ENCODE data around the gene PFKFB2. TPM values are rescaled to one million over a fixed set of nuclear protein-coding genes. Genes with fewer than 3 reads are reported as not detected.

The PFKFB2 gene
- total RNA-seq, 4 donors from 2014 or later, result 4.0 to 16.1 (median 6.1) TPM

GRCh38 chr1:207088701-207089626 lies 35.9 kb downstream of the PFKFB2 start, which contains the start of gene C4BPB:
Gene C4BPB, plus strand, starts transcription at chr1:207088860. Its CDS starts 672 bp downstream, at chr1:207089532.
- no peak for TF ChIP-seq CTCF (IDR thresholded peaks at IDR 0.05)
- DNase-seq (ENCODE audit: low spot score) (no peak), ATAC-seq (ENCODE audit: low FRiP score) (no peak)

GRCh38 chr1:207089627-207090355 lies 36.7 kb downstream of the PFKFB2 start:
- TF ChIP-seq CTCF (IDR thresholded peaks at IDR 0.05), result no peak
- DNase-seq (ENCODE audit: low spot score) (no peak), ATAC-seq (ENCODE audit: low FRiP score) (no peak)

- no peak for ATAC-seq (ENCODE audit: low FRiP score)
- no peak for TF ChIP-seq CTCF (IDR thresholded peaks at IDR 0.05)
- no peak for DNase-seq (ENCODE audit: low spot score)
Measured at GRCh38 chr1:207091200-207091908, 38.3 kb downstream of the PFKFB2 start.

- DNase-seq (ENCODE audit: low spot score) (no peak), ATAC-seq (ENCODE audit: low FRiP score) (no peak)
- no peak for TF ChIP-seq CTCF (IDR thresholded peaks at IDR 0.05)
Measured at GRCh38 chr1:207093944-207094343, 40.9 kb downstream of the PFKFB2 start.

- TF ChIP-seq CTCF (IDR thresholded peaks at IDR 0.05), result no peak
- ATAC-seq (ENCODE audit: low FRiP score) (no peak), DNase-seq (ENCODE audit: low spot score) (no peak)
Measured at GRCh38 chr1:207097871-207098324, 44.8 kb downstream of the PFKFB2 start.

GRCh38 chr1:207101720-207102119 lies 48.6 kb downstream of the PFKFB2 start:
- ATAC-seq (ENCODE audit: low FRiP score), result no peak
- TF ChIP-seq CTCF (IDR thresholded peaks at IDR 0.05), result no peak
- no peak for DNase-seq (ENCODE audit: low spot score)
